Measurements from ENCODE around the gene PRKACB. TPM values are rescaled to one million over a fixed set of nuclear protein-coding genes. Genes with fewer than 3 reads are reported as not detected.
"Not testable (repeated sequence)": the region's sequence is repeated elsewhere in the genome, so short reads cannot be mapped to it uniquely, and the experiment has no call there.

PRKACB gene
- total RNA-seq, result 10 to 100 TPM; 68.8 to 69.1 TPM

GRCh38 chr1:84143796-84144565 lies at the start of gene PRKACB:
TSS of gene PRKACB (plus strand) at chr1:84144271. CDS start at chr1:84144362, 91 bp downstream.
- H3K27ac Mint-ChIP-seq, result peak within 1 kb of the TSS; percentile 99
- H3K36me3 Mint-ChIP-seq, result peaks cover 8% of the 10 kb centered on the region
- peak; percentile 90 for ATAC-seq
- H3K4me1 Mint-ChIP-seq, result peaks cover 31% of the 10 kb centered on the region
- no peaks in the 10 kb centered on the region for H3K9me3 Mint-ChIP-seq (ENCODE audit: low read depth)
- peak within 1 kb of the TSS; percentile 90 for H3K4me3 Mint-ChIP-seq
- CTCF ChIA-PET, result interaction anchor here (0.9 to 3.6 kb wide), 17 partner anchors 9 to 1115 kb away, joined by 3 to 50 read pairs (median 4); partner anchors contain the start of genes C1orf52, GNG5, SAMD13 and SPATA1
- no peak for DNase-seq
- H3K27me3 Mint-ChIP-seq, result no peaks in the 10 kb centered on the region

- Mint-ChIP-seq H3K9me3 (ENCODE audit: low read depth) (peaks cover 7% of the 10 kb centered on the region), H3K4me1 (peaks cover 20% of the 10 kb centered on the region), H3K27ac (no peak overlapping the region), H3K36me3 (peaks cover 14% of the 10 kb centered on the region), H3K4me3 (no peak overlapping the region), H3K27me3 (no peaks in the 10 kb centered on the region)
- no peak for DNase-seq
- ATAC-seq, result no peak
- CTCF ChIA-PET, result no interaction called here
Measured at GRCh38 chr1:84095308-84095707, 48.8 kb upstream of the PRKACB start.

GRCh38 chr1:84096176-84096575 lies 47.9 kb upstream of the PRKACB start:
- ATAC-seq (no peak), DNase-seq (no peak)
- Mint-ChIP-seq H3K9me3 (ENCODE audit: low read depth) (peaks cover 7% of the 10 kb centered on the region), H3K27ac (no peak overlapping the region), H3K4me3 (no peak overlapping the region), H3K4me1 (peaks cover 14% of the 10 kb centered on the region), H3K36me3 (peaks cover 14% of the 10 kb centered on the region), H3K27me3 (no peaks in the 10 kb centered on the region)
- CTCF ChIA-PET, result no interaction called here

- ATAC-seq (no peak), DNase-seq (no peak)
- Mint-ChIP-seq H3K27me3 (no peaks in the 10 kb centered on the region), H3K9me3 (ENCODE audit: low read depth) (no peaks in the 10 kb centered on the region), H3K4me3 (no peak overlapping the region), H3K4me1 (peaks cover 15% of the 10 kb centered on the region), H3K36me3 (peaks cover 7% of the 10 kb centered on the region), H3K27ac (no peak overlapping the region)
- CTCF ChIA-PET, result no interaction called here
Measured at GRCh38 chr1:84101204-84101603, 42.9 kb upstream of the PRKACB start.

GRCh38 chr1:84103197-84103992 lies 40.7 kb upstream of the PRKACB start:
- peaks cover 7% of the 10 kb centered on the region for H3K9me3 Mint-ChIP-seq (ENCODE audit: low read depth)
- no peaks in the 10 kb centered on the region for H3K27me3 Mint-ChIP-seq
- H3K4me1 Mint-ChIP-seq, result peaks cover 17% of the 10 kb centered on the region
- DNase-seq (no peak), ATAC-seq (peak; percentile 79)
- H3K36me3 Mint-ChIP-seq, result peaks cover 17% of the 10 kb centered on the region
- CTCF ChIA-PET, result no interaction called here
- H3K27ac Mint-ChIP-seq, result no peak overlapping the region
- H3K4me3 Mint-ChIP-seq, result no peak overlapping the region

- H3K4me1 Mint-ChIP-seq, result peaks cover 20% of the 10 kb centered on the region
- H3K27ac Mint-ChIP-seq; H3K27me3 Mint-ChIP-seq; CTCF ChIA-PET; ATAC-seq; H3K4me3 Mint-ChIP-seq; H3K9me3 Mint-ChIP-seq (ENCODE audit: low read depth); DNase-seq: not testable (repeated sequence)
- peaks cover 22% of the 10 kb centered on the region for H3K36me3 Mint-ChIP-seq
Measured at GRCh38 chr1:84107538-84107937, 36.5 kb upstream of the PRKACB start.

- no peak for DNase-seq
- Mint-ChIP-seq H3K4me1 (peaks cover 15% of the 10 kb centered on the region), H3K4me3 (no peak overlapping the region), H3K36me3 (peaks cover 22% of the 10 kb centered on the region), H3K27me3 (no peaks in the 10 kb centered on the region), H3K27ac (no peak overlapping the region), H3K9me3 (ENCODE audit: low read depth) (peaks cover 9% of the 10 kb centered on the region)
- no peak for ATAC-seq
- CTCF ChIA-PET, result no interaction called here
Measured at GRCh38 chr1:84107955-84108354, 36.1 kb upstream of the PRKACB start.

GRCh38 chr1:84108900-84109578 lies 35.0 kb upstream of the PRKACB start:
- Mint-ChIP-seq H3K27ac (no peak overlapping the region), H3K4me1 (peaks cover 8% of the 10 kb centered on the region), H3K27me3 (no peaks in the 10 kb centered on the region), H3K4me3 (no peak overlapping the region), H3K9me3 (ENCODE audit: low read depth) (peaks cover 9% of the 10 kb centered on the region), H3K36me3 (peaks cover 22% of the 10 kb centered on the region)
- ATAC-seq, result no peak
- DNase-seq, result no peak
- CTCF ChIA-PET, result no interaction called here

- ATAC-seq (no peak), DNase-seq (no peak)
- CTCF ChIA-PET, result no interaction called here
- Mint-ChIP-seq H3K27ac (no peak overlapping the region), H3K4me3 (no peak overlapping the region), H3K4me1 (peaks cover 7% of the 10 kb centered on the region), H3K9me3 (ENCODE audit: low read depth) (peaks cover 9% of the 10 kb centered on the region), H3K27me3 (no peaks in the 10 kb centered on the region), H3K36me3 (peaks cover 20% of the 10 kb centered on the region)
Measured at GRCh38 chr1:84110629-84111028, 33.4 kb upstream of the PRKACB start.

- peaks cover 10% of the 10 kb centered on the region for H3K4me1 Mint-ChIP-seq
- no peak overlapping the region for H3K4me3 Mint-ChIP-seq
- no peaks in the 10 kb centered on the region for H3K27me3 Mint-ChIP-seq
- H3K36me3 Mint-ChIP-seq, result no peaks in the 10 kb centered on the region
- DNase-seq, result no peak
- CTCF ChIA-PET, result interaction anchor here (1.2 kb wide), 1 partner anchor 184 kb away, joined by 3 read pairs; no protein-coding TSS in a partner anchor
- no peak overlapping the region for H3K27ac Mint-ChIP-seq
- ATAC-seq, result no peak
- H3K9me3 Mint-ChIP-seq (ENCODE audit: low read depth), result no peaks in the 10 kb centered on the region
Measured at GRCh38 chr1:84116558-84116957, 27.5 kb upstream of the PRKACB start.

GRCh38 chr1:84117868-84118267 lies 26.2 kb upstream of the PRKACB start:
- Mint-ChIP-seq H3K27me3 (no peaks in the 10 kb centered on the region), H3K36me3 (no peaks in the 10 kb centered on the region)

GRCh38 chr1:84121360-84121759 lies 22.7 kb upstream of the PRKACB start:
- Mint-ChIP-seq H3K27ac (no peak overlapping the region), H3K36me3 (no peaks in the 10 kb centered on the region), H3K9me3 (ENCODE audit: low read depth) (no peaks in the 10 kb centered on the region), H3K4me1 (peaks cover 9% of the 10 kb centered on the region), H3K27me3 (no peaks in the 10 kb centered on the region), H3K4me3 (no peak overlapping the region)
- no peak for DNase-seq
- ATAC-seq, result no peak
- CTCF ChIA-PET, result interaction anchor here (1.4 to 3.3 kb wide), 3 partner anchors 189 to 194 kb away, joined by 6 to 15 read pairs (median 7); no protein-coding TSS in a partner anchor

More at GRCh38 chr1:84117868-84118267, 26.2 kb upstream of the PRKACB start:
- ATAC-seq (no peak), DNase-seq (no peak)
- no peak overlapping the region for H3K4me3 Mint-ChIP-seq
- CTCF ChIA-PET, result no interaction called here
- peaks cover 10% of the 10 kb centered on the region for H3K4me1 Mint-ChIP-seq
- no peaks in the 10 kb centered on the region for H3K9me3 Mint-ChIP-seq (ENCODE audit: low read depth)
- H3K27ac Mint-ChIP-seq, result no peak overlapping the region

GRCh38 chr1:84122780-84123382 lies 21.2 kb upstream of the PRKACB start:
- CTCF ChIA-PET, result interaction anchor here (0.6 to 3.3 kb wide), 10 partner anchors 23 to 312 kb away, joined by 3 to 15 read pairs (median 4); no protein-coding TSS in a partner anchor
- Mint-ChIP-seq H3K4me1 (no peaks in the 10 kb centered on the region), H3K36me3 (no peaks in the 10 kb centered on the region), H3K27ac (no peak overlapping the region), H3K27me3 (no peaks in the 10 kb centered on the region), H3K9me3 (ENCODE audit: low read depth) (no peaks in the 10 kb centered on the region), H3K4me3 (no peak overlapping the region)
- ATAC-seq, result peak; percentile 75
- DNase-seq, result peak; percentile 69

Data from activated CD8-positive, alpha-beta memory T cell treated with anti-CD3 and anti-CD28 coated beads, Interleukin-2, amount 10 ng/mL, durations not matched to agents 7 days and 5 days (primary cell).